NT2/D1 (cell line): ENCODE data around the gene PGD.

Source experiments
- SUZ12 ChIP-seq: IDR thresholded peaks from 2 replicates; pipeline ENCODE4 v1.6.1; 2011; ENCODE audit not compliant: insufficient read length, insufficient read depth; ENCODE audit errors: extremely low read depth
- YY1 ChIP-seq: IDR thresholded peaks from 2 replicates; pipeline ENCODE4 v1.6.1; 2011; ENCODE audit not compliant: insufficient read length, insufficient read depth
- ZNF274 ChIP-seq: IDR thresholded peaks from 2 replicates; pipeline ENCODE4 v1.6.1; 2011; ENCODE audit warnings: mild to moderate bottlenecking, low read depth, low read length

DNA sequence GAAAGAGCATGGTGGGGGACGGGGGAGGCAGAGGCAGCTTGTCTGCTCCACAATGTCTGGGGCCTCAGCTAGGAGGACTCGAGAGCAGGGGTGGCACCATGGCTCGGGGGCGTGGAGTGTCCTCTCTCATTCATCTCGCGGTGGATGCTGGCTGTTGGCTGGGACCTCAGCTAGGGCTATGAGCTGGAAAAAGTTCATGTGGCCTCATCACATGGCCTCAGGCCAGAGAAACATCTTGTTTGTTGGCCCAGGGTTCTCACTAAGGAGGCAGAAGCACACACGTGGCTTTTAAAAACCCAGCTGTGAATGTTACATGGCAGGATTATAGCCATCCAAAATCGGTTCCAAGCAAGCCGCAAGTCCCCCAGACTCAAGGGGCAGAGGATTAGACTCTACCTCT lies 25.2 kb downstream of the PGD start:
- TF ChIP-seq YY1 (no peak), ZNF274 (no peak), SUZ12 (no peak)
